ENCODE results near the gene CHPT1. TPM values are rescaled to one million over a fixed set of nuclear protein-coding genes. Genes with fewer than 3 reads are reported as not detected.

Gene CHPT1
- total RNA-seq, 4 donors from 2014 or later: 94.5 to 177 (median 150) TPM

- Histone ChIP-seq H3K4me1 (peaks cover 7 to 12% of the 10 kb centered on the region in 2 donors), H3K4me3 (replicated peaks in 1 of 3) (no peak overlapping the region), H3K36me3 (peaks cover 0 to 4% of the 10 kb centered on the region in 2 donors), H3K27ac (peak overlapping the region in 1 of 3 donors; percentile 8), H3K27me3 (no peaks in the 10 kb centered on the region), H3K9me3 (no peaks in the 10 kb centered on the region)
- no peak for TF ChIP-seq CTCF (IDR thresholded peaks at IDR 0.05)
- no peak for TF ChIP-seq POLR2A (IDR thresholded peaks at IDR 0.05)
- no peak for DNase-seq
- WGBS, 2 donors: 55 to 70% methylated on average over 5 of the region's 5 CpGs
- intact Hi-C loops (cut with DNase I): loop anchor here (10.0 kb wide), 1 partner anchor 189 kb away; no protein-coding TSS in a partner anchor
These were observed 66.8 kb downstream of the CHPT1 start for GRCh38 chr12:101764051-101764792.

GRCh38 chr12:101767537-101767936 is 70.1 kb downstream of the CHPT1 start:
- H3K9me3 ChIP-seq: no peaks in the 10 kb centered on the region
- no peaks in the 10 kb centered on the region for H3K36me3 ChIP-seq
- no peaks in the 10 kb centered on the region for H3K27me3 ChIP-seq
- WGBS, 2 donors: 94 to 96% methylated on average over 1 of the region's 1 CpG
- DNase-seq: no peak
- no peak overlapping the region for H3K4me3 ChIP-seq (replicated peaks in 1 of 3)
- no peak for TF ChIP-seq CTCF (IDR thresholded peaks at IDR 0.05)
- no peak for TF ChIP-seq POLR2A (IDR thresholded peaks at IDR 0.05)
- no peak overlapping the region for H3K27ac ChIP-seq
- intact Hi-C loops (cut with DNase I): loop anchor here (10.0 kb wide), 1 partner anchor 193 kb away; no protein-coding TSS in a partner anchor
- peaks cover 7 to 12% of the 10 kb centered on the region in 2 donors for H3K4me1 ChIP-seq

- Histone ChIP-seq H3K4me3 (replicated peaks in 1 of 3) (no peak overlapping the region), H3K27ac (no peak overlapping the region), H3K36me3 (no peaks in the 10 kb centered on the region), H3K9me3 (no peaks in the 10 kb centered on the region), H3K27me3 (no peaks in the 10 kb centered on the region), H3K4me1 (peaks cover 2 to 6% of the 10 kb centered on the region in 2 donors)
- TF ChIP-seq CTCF (IDR thresholded peaks at IDR 0.05) (no peak), POLR2A (IDR thresholded peaks at IDR 0.05) (no peak)
- no peak for DNase-seq
- intact Hi-C loops (cut with DNase I): loop anchor here (10.0 kb wide), 1 partner anchor 194 kb away; no protein-coding TSS in a partner anchor
- 95 to 98% methylated on average over 2 of the region's 2 CpGs for WGBS, 2 donors
These were observed 71.3 kb downstream of the CHPT1 start for GRCh38 chr12:101768781-101769180.

DNA sequence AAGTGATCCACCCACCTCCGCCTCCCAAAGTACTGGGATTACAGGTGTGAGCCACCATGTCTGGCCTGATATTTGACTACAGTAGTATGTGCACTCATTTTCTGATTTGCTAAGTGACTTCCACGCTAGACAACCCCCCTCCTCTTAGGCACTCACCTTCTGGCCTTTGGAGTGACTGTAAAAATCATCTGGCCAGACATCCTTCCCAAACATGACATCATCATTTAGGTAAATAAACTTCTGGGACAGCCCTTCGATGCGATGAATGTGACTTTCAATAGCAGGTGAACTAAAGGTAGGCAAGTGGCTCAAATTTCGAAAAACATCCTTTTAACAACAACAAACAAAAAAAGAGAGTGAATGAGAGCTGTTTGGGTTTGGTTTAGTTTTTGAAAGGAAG is 72.4 kb downstream of the CHPT1 start:
- no peak overlapping the region for H3K4me3 ChIP-seq (replicated peaks in 1 of 3)
- TF ChIP-seq POLR2A (IDR thresholded peaks at IDR 0.05): no peak
- TF ChIP-seq CTCF (IDR thresholded peaks at IDR 0.05): no peak
- no peak for DNase-seq
- no peaks in the 10 kb centered on the region for H3K27me3 ChIP-seq
- H3K9me3 ChIP-seq: no peaks in the 10 kb centered on the region
- H3K4me1 ChIP-seq: no peaks in the 10 kb centered on the region
- no peak overlapping the region for H3K27ac ChIP-seq
- intact Hi-C loops (cut with DNase I): loop anchor here (5.0 to 10.0 kb wide), 3 partner anchors 72 to 355 kb away; no protein-coding TSS in a partner anchor
- H3K36me3 ChIP-seq: no peaks in the 10 kb centered on the region
- 89 to 92% methylated on average over 5 of the region's 5 CpGs for WGBS, 2 donors
